HEK293 (cell line): Measurements from ENCODE around the gene ACP3.

ENCODE experiments used
- CTCF ChIA-PET: fragments of 350-600 bp; formaldehyde crosslinking; extraction: SDS; loops from one replicate; lab custom pipeline; 2021; ENCODE audit warnings: antibody characterized with exemption; lab: Yijun Ruan, JAX
- POLR2A ChIA-PET: fragments of 300-600 bp; formaldehyde crosslinking; extraction: SDS; loops from one replicate; lab custom pipeline; 2020; ENCODE audit warnings: antibody characterized with exemption, inconsistent platforms; lab: Yijun Ruan, JAX
- H3K27ac ChIP-seq: fragments of 200-500 bp; sonication (Bioruptor generic); 2 replicates; pipeline ENCODE4 v1.5.1; 2014; ENCODE audit warnings: low read depth, low read length, control low read depth, inconsistent platforms; ENCODE audit errors: extremely low read depth
- H3K36me3 ChIP-seq, 2 experiments: fragments of 200-500 bp in 1 of 2; sonication (Bioruptor generic) in 1 of 2; 1 replicate in 1 of 2; 2 replicates in 1 of 2; pipeline ENCODE4 v1.5.1; 2014 to 2017; ENCODE audit warnings: inconsistent platforms in 2 of 2, low read length in 2 of 2; ENCODE audit not compliant: control insufficient read depth in 2 of 2, insufficient read depth in 1 of 2
- H3K4me1 ChIP-seq: fragments of 200-500 bp; sonication (Bioruptor generic); 2 replicates; pipeline ENCODE4 v1.5.1; 2014; ENCODE audit warnings: mild to moderate bottlenecking, low read length, inconsistent platforms; ENCODE audit not compliant: control insufficient read depth, insufficient read depth
- H3K4me3 ChIP-seq: 2 replicates; pipeline ENCODE4 v1.5.1; 2011; ENCODE audit warnings: low read depth, mild to moderate bottlenecking, control low read depth, low read length, moderate library complexity
- H3K9me3 ChIP-seq: fragments of 200-500 bp; sonication (Bioruptor generic); 2 replicates; pipeline ENCODE4 v1.5.1; 2014; ENCODE audit warnings: low read depth, low read length, inconsistent platforms; ENCODE audit not compliant: control insufficient read depth, insufficient read depth
- EGR2 ChIP-seq: fragments of 450-650 bp; formaldehyde crosslinking; IDR thresholded peaks from 2 replicates; pipeline ENCODE4 v1.5.1; 2016; ENCODE audit warnings: low read depth, missing biosample characterization, missing genetic modification characterization
- GLI4 ChIP-seq: fragments of 450-650 bp; formaldehyde crosslinking; IDR thresholded peaks from 2 replicates; pipeline ENCODE4 v1.5.1; 2016; ENCODE audit warnings: missing biosample characterization, missing genetic modification characterization
- KLF16 ChIP-seq: fragments of 450-650 bp; formaldehyde crosslinking; IDR thresholded peaks from 2 replicates; pipeline ENCODE4 v1.5.1; 2017; ENCODE audit warnings: missing biosample characterization, missing genetic modification characterization
- PRDM1 ChIP-seq: fragments of 450-650 bp; formaldehyde crosslinking; IDR thresholded peaks from 2 replicates; pipeline ENCODE4; 2016; ENCODE audit warnings: missing biosample characterization, missing genetic modification characterization
- SP7 ChIP-seq: fragments of 450-650 bp; formaldehyde crosslinking; IDR thresholded peaks from 2 replicates; pipeline ENCODE4 v1.5.1; 2016; ENCODE audit warnings: missing biosample characterization, missing genetic modification characterization
- TCF7L2 ChIP-seq: IDR thresholded peaks from 2 replicates; pipeline ENCODE4 v1.6.1; 2011; ENCODE audit warnings: low read depth, mild to moderate bottlenecking, inconsistent platforms, low read length, moderate library complexity, borderline replicate concordance
- ZEB2 ChIP-seq: fragments of 450-650 bp; formaldehyde crosslinking; IDR thresholded peaks from 2 replicates; pipeline ENCODE4 v1.5.1; 2016; ENCODE audit warnings: missing biosample characterization, missing genetic modification characterization
- ZFHX2 ChIP-seq: fragments of 450-650 bp; formaldehyde crosslinking; conservative IDR thresholded peaks from 2 replicates; pipeline ENCODE4 v1.5.1; 2016; ENCODE audit warnings: missing biosample characterization, missing genetic modification characterization
- ZIC2 ChIP-seq: fragments of 450-650 bp; formaldehyde crosslinking; IDR thresholded peaks from 2 replicates; pipeline ENCODE4 v1.5.1; 2016; ENCODE audit warnings: missing biosample characterization, missing genetic modification characterization
- ZNF2 ChIP-seq: fragments of 450-650 bp; formaldehyde crosslinking; IDR thresholded peaks from 2 replicates; pipeline ENCODE4 v1.5.1; 2016; ENCODE audit warnings: missing biosample characterization, missing genetic modification characterization
- ZNF202 ChIP-seq: fragments of 450-650 bp; formaldehyde crosslinking; IDR thresholded peaks from 2 replicates; pipeline ENCODE4 v1.5.1; 2016; ENCODE audit warnings: missing biosample characterization, missing genetic modification characterization, borderline replicate concordance
- ZNF211 ChIP-seq: fragments of 450-650 bp; formaldehyde crosslinking; IDR thresholded peaks from 2 replicates; pipeline ENCODE4 v1.5.1; 2016; ENCODE audit warnings: low read depth, missing biosample characterization, missing genetic modification characterization
- ZNF274 ChIP-seq, 2 experiments: fragments of 200-500 bp in 1 of 2; fragments of 450-650 bp in 1 of 2; sonication (Bioruptor generic) in 1 of 2; formaldehyde crosslinking in 1 of 2; IDR thresholded peaks; 2 replicates each; pipeline versions ENCODE4 v1.5.1 to v1.6.1; 2014 to 2016; ENCODE audit warnings: borderline replicate concordance in 1 of 2, inconsistent platforms in 1 of 2, low read length in 1 of 2, missing biosample characterization in 1 of 2, missing genetic modification characterization in 1 of 2
- ZNF335 ChIP-seq: fragments of 450-650 bp; formaldehyde crosslinking; conservative IDR thresholded peaks from 2 replicates; pipeline ENCODE4 v1.5.1; 2016; ENCODE audit warnings: missing biosample characterization, missing genetic modification characterization
- ZNF341 ChIP-seq: fragments of 450-650 bp; formaldehyde crosslinking; IDR thresholded peaks from 2 replicates; pipeline ENCODE4; 2016; ENCODE audit warnings: low read depth, missing biosample characterization, missing genetic modification characterization
- ZNF37A ChIP-seq: fragments of 450-650 bp; IDR thresholded peaks from 2 replicates; pipeline ENCODE4 v1.5.1; 2018; ENCODE audit warnings: missing biosample characterization, missing genetic modification characterization
- ZNF529 ChIP-seq: fragments of 450-650 bp; formaldehyde crosslinking; IDR thresholded peaks from 2 replicates; pipeline ENCODE4 v1.5.1; 2017; ENCODE audit warnings: missing genetic modification characterization, missing biosample characterization; ENCODE audit not compliant: insufficient replicate concordance
- ZNF629 ChIP-seq: fragments of 450-650 bp; formaldehyde crosslinking; IDR thresholded peaks from 2 replicates; pipeline ENCODE4 v1.5.1; 2017; ENCODE audit warnings: missing biosample characterization, missing genetic modification characterization
- ZNF747 ChIP-seq: fragments of 450-650 bp; formaldehyde crosslinking; IDR thresholded peaks from 2 replicates; pipeline ENCODE4 v1.5.1; 2016; ENCODE audit warnings: missing biosample characterization, missing genetic modification characterization
- ZXDB ChIP-seq: fragments of 450-650 bp; formaldehyde crosslinking; IDR thresholded peaks from 2 replicates; pipeline ENCODE4 v1.5.1; 2016; ENCODE audit warnings: missing biosample characterization, missing genetic modification characterization
- TF ChIP-seq, protein P1 (sequence below): fragments of 450-650 bp; IDR thresholded peaks from 2 replicates; pipeline ENCODE4 v1.5.1; 2018; ENCODE audit warnings: missing biosample characterization, missing genetic modification characterization
- TF ChIP-seq, protein P2 (sequence below): fragments of 450-650 bp; formaldehyde crosslinking; IDR thresholded peaks from 2 replicates; pipeline ENCODE4 v1.5.1; 2016; ENCODE audit warnings: missing biosample characterization, missing genetic modification characterization
- TF ChIP-seq, protein P3 (sequence below): fragments of 450-650 bp; formaldehyde crosslinking; IDR thresholded peaks from 2 replicates; pipeline ENCODE4 v1.5.1; 2016; ENCODE audit warnings: missing biosample characterization, missing genetic modification characterization

The ACP3 gene

DNA sequence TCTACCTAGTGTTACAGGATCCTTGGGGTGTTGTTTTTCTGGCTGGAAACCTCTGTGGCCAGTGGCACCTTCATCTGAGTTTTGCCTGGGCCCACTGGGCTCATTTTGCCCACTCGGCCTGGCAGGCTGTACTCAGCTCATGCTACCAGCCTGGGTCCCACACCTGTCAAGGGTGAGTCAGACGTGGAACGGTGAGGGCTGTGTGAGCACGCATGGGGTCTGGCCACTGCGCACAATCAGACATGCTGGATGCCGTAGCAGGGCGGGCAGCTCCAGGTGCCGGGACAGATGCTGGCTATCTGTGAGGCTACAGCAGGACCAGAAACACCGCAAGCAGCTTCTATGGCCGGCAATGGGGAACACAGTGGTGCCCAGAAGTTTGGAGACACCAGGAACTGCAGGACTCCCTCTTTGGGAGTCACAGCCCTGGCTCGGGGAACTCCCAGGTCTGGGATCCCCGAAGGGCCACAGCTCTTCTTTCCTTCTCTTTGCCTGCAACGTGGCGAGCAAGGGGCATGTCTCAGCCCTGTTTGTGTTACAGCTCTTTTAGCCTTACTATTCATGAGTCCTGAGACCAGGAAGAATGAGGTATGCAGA is 64.2 kb downstream of the ACP3 start:
- Histone ChIP-seq H3K27ac (no peak overlapping the region), H3K9me3 (no peaks in the 10 kb centered on the region), H3K4me3 (no peak overlapping the region), H3K4me1 (peaks cover 4% of the 10 kb centered on the region; the same call in 1 of the 2 replicates), H3K36me3 (no peaks in the 10 kb centered on the region)
- no peak for TF ChIP-seq EGR2 (tag by site-specific recombination)
- TF ChIP-seq ZEB2 (tag by site-specific recombination): no peak
- TF ChIP-seq, protein P1, sequence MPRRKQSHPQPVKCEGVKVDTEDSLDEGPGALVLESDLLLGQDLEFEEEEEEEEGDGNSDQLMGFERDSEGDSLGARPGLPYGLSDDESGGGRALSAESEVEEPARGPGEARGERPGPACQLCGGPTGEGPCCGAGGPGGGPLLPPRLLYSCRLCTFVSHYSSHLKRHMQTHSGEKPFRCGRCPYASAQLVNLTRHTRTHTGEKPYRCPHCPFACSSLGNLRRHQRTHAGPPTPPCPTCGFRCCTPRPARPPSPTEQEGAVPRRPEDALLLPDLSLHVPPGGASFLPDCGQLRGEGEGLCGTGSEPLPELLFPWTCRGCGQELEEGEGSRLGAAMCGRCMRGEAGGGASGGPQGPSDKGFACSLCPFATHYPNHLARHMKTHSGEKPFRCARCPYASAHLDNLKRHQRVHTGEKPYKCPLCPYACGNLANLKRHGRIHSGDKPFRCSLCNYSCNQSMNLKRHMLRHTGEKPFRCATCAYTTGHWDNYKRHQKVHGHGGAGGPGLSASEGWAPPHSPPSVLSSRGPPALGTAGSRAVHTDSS (tag by site-specific recombination): no peak
- no peak for TF ChIP-seq KLF16 (tag by site-specific recombination)
- CTCF ChIA-PET: interaction anchor here (0.9 to 1.6 kb wide), 2 partner anchors 38 to 261 kb away, joined by 4 to 8 read pairs; no protein-coding TSS in a partner anchor
- POLR2A ChIA-PET: no interaction called here

DNA sequence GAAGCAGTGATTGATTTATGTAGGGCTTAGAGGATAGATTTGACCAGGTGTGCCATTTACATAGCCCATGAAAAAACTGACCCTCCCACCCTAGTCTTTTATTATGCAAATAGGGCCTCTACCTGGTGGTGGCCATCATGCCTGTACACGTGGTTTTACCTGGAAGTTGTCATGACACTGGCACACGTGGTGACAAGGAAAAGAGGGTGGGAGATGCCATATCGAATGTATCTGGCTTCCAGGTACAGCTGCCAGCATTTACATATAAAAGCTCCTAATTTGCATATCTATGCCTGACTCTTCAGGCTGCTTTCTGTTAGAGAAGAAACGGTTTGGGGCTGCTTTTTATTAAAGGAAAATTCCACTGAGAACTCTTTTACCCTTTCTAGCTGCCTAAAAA is 65.1 kb downstream of the ACP3 start:
- H3K36me3 ChIP-seq: no peaks in the 10 kb centered on the region
- ChIA-PET CTCF (interaction anchor here (0.6 to 1.6 kb wide), 2 partner anchors 39 to 1134 kb away, joined by 4 to 8 read pairs; no protein-coding TSS in a partner anchor), POLR2A (no interaction called here)
- no peak overlapping the region for H3K27ac ChIP-seq
- no peak overlapping the region for H3K4me3 ChIP-seq
- H3K9me3 ChIP-seq: no peaks in the 10 kb centered on the region
- peaks cover 4% of the 10 kb centered on the region; the same call in 1 of the 2 replicates for H3K4me1 ChIP-seq
- TF ChIP-seq ZNF202 (no peak), PRDM1 (tag by site-specific recombination) (no peak), ZNF211 (tag by site-specific recombination) (no peak), ZNF274 (IDR thresholded peaks at IDR 0.05; ENCODE audit: low read length) (no peak), ZNF274 (tag by site-specific recombination; IDR thresholded peaks at IDR 0.05; ENCODE audit: borderline replicate concordance) (no peak), TCF7L2 (no peak), GLI4 (no peak), ZNF335 (no peak), SP7 (tag by site-specific recombination) (no peak), ZNF37A (tag by site-specific recombination) (no peak), ZNF747 (tag by site-specific recombination) (no peak), ZNF341 (tag by site-specific recombination) (no peak), ZNF529 (no peak), ZNF2 (tag by site-specific recombination) (no peak), ZIC2 (no peak), ZNF629 (tag by site-specific recombination) (no peak), ZXDB (tag by site-specific recombination) (no peak), ZFHX2 (tag by site-specific recombination) (no peak)
- TF ChIP-seq, protein P2, sequence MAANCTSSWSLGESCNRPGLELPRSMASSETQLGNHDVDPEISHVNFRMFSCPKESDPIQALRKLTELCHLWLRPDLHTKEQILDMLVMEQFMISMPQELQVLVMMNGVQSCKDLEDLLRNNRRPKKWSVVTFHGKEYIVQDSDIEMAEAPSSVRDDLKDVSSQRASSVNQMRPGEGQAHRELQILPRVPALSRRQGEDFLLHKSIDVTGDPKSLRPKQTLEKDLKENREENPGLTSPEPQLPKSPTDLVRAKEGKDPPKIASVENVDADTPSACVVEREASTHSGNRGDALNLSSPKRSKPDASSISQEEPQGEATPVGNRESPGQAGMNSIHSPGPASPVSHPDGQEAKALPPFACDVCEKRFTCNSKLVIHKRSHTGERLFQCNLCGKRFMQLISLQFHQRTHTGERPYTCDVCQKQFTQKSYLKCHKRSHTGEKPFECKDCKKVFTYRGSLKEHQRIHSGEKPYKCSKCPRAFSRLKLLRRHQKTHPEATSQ (tag by site-specific recombination): no peak
- TF ChIP-seq, protein P3, sequence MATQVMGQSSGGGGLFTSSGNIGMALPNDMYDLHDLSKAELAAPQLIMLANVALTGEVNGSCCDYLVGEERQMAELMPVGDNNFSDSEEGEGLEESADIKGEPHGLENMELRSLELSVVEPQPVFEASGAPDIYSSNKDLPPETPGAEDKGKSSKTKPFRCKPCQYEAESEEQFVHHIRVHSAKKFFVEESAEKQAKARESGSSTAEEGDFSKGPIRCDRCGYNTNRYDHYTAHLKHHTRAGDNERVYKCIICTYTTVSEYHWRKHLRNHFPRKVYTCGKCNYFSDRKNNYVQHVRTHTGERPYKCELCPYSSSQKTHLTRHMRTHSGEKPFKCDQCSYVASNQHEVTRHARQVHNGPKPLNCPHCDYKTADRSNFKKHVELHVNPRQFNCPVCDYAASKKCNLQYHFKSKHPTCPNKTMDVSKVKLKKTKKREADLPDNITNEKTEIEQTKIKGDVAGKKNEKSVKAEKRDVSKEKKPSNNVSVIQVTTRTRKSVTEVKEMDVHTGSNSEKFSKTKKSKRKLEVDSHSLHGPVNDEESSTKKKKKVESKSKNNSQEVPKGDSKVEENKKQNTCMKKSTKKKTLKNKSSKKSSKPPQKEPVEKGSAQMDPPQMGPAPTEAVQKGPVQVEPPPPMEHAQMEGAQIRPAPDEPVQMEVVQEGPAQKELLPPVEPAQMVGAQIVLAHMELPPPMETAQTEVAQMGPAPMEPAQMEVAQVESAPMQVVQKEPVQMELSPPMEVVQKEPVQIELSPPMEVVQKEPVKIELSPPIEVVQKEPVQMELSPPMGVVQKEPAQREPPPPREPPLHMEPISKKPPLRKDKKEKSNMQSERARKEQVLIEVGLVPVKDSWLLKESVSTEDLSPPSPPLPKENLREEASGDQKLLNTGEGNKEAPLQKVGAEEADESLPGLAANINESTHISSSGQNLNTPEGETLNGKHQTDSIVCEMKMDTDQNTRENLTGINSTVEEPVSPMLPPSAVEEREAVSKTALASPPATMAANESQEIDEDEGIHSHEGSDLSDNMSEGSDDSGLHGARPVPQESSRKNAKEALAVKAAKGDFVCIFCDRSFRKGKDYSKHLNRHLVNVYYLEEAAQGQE (tag by site-specific recombination): no peak
